GM19452 (cell line): ENCODE results near the gene HOXD11.

ENCODE experiments used
- ATAC-seq: cut with Tn5 transposase; IDR thresholded peaks from one replicate; pipeline ENCODE4 v1.9.1; 2021; ENCODE audit not compliant: unreplicated experiment

HOXD11 gene

DNA sequence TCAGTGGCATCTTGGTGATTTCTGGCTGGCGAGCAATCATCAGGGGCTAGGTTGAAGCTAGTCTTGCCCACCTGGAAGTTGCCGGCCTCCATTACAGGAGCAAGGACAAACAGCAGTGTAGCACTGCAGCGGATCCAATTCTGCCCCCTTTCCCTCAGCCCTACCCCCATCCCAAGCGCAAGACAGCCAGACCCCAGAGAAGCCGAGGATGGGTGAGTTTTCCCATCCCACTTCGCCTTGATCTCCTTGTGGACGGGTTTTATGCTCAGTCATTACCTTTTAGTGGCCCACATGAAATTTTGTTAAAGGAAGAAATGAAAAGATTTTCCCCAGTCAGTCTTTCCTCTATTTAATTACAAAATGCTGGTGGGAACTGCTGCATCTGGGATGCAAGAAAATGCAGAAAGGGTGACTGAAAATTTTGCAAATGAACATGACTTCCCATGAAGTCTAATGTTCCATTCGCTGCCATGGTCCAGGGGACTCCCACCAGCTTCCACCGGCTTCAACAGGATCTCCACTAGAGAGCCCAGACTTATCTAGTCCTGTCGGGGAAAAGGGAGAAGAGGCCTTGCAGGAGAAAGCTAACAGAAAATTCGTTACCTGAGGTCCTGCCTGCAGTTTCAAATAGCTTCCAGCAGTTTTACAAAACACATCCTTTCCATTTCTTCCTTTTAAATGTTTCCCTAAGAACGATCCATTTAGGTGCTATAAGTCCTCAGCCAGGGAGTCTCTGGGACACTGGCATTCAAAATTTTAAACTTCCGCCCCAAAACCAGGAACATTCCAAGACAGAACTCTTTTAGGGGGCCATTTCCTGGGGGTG lies 13.5 kb downstream of the HOXD11 start:
- ATAC-seq: no peak

DNA sequence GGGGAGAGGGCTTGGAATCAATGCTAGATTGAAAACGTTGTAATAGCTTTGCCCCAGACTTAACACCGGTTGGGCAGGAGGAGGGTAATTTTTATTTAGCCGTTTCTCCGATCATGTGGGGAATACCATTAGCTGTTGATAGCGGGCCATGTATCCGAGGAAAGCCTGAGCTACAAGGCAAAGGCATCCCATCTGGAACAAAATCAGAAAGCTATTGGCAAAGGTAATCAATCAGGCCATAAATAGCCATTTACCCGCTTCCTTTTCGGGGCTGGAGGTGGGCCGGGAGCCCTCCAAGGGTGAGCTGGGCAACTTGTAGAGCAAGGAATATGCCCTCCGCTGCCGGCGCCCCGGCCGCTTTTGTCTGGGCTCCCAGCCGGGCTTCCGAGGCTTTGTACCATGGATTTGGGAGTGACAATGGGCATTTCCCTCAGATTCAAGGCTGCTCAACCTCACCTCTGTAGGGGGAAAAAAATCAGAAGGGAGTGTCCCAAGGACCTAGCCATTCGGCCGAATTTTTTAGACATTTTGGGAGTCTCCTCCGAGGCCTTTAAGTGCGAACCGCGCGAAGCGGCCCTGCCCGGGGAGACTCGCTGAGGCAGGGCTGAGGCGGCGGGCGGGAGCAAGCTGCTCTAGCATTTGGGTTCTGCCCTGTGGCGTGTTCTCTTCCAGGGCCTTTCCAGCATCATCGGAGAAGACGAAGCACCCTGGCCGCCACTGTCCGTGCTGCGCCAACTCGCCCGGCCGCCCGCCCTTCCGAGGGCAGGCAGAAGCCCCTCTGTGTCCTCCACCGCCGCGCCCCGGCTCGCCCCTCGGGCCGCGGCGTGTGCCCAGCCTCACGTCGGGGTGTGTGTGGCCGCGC lies 14.3 kb downstream of the HOXD11 start:
- no peak for ATAC-seq

DNA sequence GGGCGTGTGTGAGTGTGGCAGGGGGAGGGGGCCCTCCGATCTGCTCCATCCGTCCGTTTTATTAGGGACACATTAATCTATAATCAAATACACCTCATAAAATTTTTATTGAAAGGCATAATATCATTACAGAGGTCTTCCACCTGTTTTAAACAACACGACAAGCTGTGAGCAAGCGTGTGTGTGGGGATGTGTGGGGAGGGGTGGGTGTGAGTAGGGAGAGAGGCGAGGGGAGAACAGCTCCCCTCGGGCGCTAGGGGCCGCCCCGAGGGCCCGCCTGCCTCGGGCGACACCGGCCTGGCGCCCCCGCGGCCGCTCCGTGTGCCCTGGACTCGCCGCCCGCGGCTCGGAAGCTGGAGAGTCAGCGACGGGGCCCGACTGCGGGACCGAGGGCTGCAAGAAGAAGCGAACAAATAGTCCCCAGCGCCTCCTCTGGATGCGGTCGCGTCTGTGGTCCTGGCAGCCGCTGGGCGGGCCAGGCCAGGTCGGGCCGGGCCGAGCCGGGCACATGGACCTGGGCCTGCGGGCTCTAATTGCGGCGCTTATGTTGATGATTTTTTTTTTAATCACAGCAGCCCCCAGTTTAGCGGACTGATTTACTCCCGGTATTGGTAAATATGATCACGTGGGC lies 15.1 kb downstream of the HOXD11 start:
- ATAC-seq: no peak

DNA sequence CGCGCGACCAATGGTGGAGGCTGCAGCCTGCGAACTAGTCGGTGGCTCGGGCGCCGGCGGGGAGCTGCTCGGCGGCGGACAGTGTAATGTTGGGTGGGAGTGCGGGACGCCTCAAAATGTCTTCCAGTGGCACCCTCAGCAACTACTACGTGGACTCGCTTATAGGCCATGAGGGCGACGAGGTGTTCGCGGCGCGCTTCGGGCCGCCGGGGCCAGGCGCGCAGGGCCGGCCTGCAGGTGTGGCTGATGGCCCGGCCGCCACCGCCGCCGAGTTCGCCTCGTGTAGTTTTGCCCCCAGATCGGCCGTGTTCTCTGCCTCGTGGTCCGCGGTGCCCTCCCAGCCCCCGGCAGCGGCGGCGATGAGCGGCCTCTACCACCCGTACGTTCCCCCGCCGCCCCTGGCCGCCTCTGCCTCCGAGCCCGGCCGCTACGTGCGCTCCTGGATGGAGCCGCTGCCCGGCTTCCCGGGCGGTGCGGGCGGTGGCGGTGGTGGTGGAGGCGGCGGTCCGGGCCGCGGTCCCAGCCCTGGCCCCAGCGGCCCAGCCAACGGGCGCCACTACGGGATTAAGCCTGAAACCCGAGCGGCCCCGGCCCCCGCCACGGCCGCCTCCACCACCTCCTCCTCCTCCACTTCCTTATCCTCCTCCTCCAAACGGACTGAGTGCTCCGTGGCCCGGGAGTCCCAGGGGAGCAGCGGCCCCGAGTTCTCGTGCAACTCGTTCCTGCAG lies 15.8 kb downstream of the HOXD11 start, which contains the start of gene HOXD9:
Gene HOXD9, plus strand, starts transcription at position 37 of the 728 bp plus-strand sequence. Its CDS starts 50 bp downstream, at position 87.
- ATAC-seq: no peak

DNA sequence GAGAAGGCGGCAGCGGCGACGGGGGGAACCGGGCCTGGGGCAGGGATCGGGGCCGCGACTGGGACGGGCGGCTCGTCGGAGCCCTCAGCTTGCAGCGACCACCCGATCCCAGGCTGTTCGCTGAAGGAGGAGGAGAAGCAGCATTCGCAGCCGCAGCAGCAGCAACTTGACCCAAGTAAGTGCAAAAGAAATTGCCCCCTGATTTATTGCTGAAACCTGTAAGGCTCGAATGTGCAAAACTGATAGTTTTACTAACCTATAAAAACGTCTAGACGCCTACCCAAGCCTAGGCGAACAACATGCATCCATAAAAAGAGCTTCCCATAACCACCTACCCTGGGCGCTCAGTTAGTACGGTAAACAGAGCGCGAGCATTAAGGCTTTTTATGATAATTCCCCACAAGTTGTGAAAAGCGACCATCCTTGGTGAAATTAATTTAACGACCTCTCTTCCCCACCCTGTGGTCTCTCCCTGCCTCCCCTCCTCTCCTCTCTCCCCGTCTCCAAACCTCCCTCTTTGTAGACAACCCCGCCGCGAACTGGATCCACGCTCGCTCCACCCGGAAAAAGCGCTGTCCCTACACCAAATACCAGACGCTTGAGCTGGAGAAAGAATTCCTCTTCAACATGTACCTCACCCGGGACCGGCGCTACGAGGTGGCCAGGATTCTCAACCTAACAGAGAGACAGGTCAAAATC lies 16.5 kb downstream of the HOXD11 start:
- ATAC-seq: no peak

DNA sequence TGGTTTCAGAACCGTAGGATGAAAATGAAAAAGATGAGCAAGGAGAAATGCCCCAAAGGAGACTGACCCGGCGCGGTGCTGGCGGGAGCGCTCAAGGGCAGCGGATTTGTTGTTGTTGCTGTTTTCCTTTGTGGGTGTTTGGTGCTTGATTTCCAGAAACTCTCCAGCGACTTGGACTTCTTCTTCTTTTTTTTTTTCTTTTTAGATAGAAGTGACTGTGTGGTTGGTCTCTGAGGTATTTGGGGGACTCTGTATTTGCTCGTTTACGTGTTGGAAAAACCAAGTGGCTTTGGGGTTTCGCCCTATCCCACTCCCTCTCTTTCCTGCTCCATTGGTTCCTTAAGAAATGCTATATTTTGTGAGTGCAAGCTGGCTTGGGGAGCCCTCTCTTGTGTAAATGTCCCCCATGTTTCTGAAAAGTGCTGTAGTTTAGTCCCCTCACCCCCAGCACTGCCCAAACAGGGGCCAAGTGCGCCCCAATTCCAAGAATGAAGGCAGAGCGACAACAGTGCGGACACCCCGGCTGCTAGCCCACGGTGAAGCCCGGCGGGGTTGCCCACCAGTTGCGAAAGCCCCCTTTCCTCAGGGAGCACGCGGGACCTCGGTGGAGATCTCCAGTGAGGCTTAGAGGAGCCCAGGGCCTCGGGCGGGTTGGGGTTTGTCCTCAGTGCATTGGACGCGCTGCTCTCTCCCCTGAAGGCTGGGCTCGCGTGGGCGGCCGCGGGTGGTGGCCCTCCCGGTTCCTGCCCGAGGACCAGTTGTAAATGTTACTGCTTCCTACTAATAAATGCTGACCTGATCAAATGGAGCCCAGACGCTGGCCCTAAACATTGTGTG lies 17.2 kb downstream of the HOXD11 start:
- no peak for ATAC-seq

DNA sequence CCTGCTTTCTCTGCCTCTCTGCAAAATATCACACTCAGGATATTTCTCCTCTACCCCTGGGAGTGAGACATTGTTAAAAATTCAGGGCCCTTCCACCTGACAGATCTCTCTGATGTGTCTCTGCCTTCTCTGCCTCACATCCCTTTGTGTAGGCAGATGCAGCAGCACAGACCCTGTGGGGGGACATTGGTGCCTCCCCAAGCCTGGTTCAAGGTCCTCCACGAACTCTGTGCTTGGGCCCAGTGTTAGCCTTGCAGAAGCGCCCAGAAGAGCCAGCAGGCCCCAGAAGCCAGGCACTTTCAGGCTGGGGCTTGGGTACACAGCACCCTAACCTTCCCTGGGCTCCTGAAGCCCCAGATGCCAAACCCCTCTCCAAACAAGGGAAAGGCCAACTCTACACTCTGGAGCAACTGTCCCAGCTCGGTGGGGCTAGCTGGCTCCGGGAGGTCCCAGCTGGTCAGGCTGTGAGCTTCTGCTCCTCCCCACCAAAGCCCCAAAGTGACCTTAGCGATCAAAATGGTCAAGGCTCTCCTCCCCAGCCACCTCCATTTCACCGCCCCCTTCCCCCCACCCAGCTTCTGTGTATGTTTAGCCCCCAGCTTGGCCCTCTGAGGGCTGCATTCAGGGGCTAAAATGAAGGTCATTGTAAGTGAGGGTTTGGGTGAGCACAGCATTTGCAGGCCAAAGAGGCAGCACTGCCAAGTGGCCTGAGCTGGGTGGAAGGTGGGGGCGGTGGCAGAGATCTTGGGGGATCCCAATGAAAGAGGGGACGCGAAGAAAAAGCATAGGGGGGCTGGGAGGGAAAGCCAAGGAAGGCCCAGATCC lies 18.1 kb downstream of the HOXD11 start:
- ATAC-seq: no peak

DNA sequence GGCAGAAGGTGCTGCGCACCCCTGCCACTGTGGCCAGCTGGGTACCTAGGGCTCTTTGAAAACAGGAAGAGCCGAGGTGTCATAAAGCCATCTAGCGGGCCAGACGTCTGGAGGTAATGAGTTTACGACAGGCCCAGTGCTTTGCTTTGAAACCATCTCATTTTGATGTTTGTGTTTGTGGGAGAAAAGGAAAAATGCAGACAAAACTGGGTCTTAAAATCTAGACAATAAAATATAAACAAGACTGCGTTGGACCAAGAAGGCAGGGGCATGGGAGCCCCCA lies 18.6 kb downstream of the HOXD11 start:
- ATAC-seq: no peak

DNA sequence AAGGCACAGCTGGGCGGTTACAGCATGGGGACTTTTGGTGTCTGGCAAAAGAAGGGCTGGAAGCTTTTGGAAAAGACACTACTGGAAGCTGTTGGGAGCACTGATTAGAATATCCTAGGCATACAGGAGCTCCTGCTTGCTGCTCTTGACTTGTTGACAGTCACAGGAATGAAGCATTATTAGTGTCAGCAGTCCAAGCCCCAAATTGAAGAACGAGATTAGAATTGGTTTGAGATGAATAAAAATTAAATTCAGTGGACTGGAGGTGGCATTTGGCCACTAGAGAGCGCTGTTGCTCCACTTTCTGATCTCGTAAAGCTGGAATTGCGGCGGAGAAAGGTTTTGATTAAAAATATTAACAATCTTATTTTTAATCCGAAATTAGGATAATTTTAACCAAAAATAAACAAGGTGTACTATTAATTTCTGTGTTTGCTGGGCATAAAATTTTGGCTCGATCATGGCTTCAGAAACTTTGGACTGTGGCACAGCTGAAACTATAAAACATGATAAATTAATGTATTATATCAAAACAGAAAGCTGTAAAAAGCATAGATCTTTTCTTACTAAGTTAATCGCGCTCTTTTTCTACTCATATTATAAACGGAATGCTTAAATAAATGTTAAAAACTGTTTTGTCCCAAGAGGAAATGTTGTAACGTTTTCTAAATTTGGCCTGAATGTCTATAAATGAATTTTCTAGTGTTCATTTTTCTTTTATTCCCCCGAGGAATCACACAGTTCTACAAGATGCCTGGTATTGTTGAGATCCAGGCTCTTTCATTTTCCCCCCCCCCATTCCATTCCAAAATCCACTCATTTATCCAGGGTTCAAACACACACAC lies 20.1 kb downstream of the HOXD11 start:
- no peak for ATAC-seq

DNA sequence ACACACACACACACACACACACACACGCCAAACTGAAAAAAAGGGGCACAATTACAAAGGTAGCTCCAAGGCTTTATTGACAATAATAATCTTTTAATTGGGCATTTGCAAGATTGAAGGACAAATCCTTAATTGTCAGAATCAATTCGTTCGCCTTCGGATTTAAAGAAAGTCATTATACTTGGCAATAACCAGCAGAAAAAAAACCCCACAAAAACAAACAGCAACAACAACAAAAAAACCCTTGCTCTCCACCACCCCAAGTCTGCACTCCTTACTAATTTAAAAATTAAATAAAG lies 20.6 kb downstream of the HOXD11 start:
- ATAC-seq: no peak

DNA sequence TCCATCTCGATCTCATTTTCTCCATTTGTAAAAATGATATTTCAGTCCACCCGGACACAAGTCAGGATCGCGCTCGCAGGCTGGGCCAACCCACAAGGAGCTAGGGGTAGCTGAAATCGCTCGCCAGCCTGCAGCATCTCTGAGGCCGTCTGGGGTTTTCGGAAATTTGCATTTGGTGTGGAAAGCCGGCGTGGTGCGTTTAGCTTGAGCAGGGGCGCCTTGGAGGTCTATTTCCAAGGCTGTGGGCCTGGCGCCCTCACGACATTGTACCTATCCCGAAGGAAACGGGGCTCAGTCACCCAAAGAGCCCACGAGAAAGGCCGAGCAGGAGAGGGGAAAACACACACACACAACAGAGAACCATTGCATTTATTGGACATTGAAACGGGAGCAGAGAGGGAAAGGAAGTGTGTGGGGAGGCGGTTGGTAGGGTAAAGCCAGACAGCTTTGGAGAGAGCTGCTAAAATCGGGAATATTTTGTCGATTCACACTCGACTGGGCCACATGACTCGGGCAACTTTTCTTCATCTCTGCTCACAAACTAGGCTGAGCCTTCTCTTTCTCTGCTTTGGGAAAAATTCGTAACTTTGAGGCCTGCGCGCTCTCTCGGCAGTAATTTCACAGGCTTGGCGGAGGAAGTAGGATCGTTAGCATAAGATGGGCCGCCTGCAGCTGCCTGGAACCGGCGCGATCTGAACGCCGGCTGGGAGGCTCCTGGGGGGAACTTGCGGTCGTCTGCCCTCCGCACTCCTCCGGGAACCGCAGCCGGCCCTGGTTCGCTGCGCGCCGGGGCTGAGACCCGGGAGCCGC lies 21.3 kb downstream of the HOXD11 start:
- no peak for ATAC-seq

DNA sequence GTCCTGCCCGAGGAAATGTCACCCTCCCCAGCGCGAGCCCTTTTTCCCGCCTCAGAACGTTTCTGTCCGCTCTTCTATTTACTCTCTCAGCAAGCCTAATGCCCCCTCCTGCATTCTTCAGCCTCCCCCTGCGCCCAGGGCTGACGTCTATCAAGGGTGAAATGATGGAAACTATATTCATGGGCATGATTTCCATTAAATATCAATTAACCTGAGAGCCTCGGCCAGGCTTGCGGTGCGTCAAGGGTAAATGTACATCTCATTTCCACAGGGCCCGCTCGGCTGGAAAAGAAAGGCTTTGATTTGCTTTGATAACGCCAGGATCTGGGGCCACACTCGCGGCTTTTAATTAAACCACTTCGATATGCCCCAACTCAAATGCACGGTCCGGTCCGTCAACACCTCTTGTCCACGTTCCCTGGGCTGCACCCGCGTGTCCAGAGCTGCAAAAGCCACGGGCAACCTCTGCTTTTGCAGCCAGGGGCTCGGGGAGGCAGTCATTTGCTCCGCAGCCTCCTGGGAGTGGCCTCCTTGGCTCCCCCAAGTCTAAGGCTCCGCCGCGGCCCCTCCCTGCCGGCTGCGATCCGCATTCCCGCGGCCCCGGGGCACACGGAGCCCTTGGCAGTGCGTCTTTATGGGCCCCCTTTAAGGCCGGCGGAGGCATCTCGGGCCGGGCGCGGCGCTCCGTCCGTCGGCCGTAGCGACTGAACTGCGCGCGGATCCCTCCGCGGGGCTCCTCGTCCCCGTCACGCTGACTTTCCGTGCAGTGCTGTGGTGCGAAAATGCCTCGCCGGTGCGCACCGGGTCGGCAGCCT lies 22.1 kb downstream of the HOXD11 start, which contains the start of gene HOXD8:
Gene HOXD8, plus strand, starts transcription at position 724 of the 815 bp plus-strand sequence. CDS start 662 bp downstream, outside the sequence.
- no peak for ATAC-seq

DNA sequence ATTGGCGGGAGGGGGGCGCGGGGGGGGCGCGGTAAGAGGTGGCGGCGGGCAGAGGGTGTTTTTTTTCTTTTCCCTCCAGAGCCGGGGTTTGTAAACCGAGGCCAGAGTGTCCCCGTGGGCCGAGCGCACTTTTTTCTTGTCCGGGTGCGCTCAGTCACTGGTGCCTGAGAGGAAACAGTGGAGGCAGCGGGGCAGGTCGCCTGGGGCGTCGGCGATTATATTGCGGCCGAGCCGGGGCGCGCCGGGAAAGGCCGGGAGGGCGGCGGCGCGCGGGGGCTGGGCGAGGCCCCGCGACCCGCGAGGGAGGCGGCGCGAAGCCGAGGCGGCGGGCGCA lies 22.7 kb downstream of the HOXD11 start:
- no peak for ATAC-seq

DNA sequence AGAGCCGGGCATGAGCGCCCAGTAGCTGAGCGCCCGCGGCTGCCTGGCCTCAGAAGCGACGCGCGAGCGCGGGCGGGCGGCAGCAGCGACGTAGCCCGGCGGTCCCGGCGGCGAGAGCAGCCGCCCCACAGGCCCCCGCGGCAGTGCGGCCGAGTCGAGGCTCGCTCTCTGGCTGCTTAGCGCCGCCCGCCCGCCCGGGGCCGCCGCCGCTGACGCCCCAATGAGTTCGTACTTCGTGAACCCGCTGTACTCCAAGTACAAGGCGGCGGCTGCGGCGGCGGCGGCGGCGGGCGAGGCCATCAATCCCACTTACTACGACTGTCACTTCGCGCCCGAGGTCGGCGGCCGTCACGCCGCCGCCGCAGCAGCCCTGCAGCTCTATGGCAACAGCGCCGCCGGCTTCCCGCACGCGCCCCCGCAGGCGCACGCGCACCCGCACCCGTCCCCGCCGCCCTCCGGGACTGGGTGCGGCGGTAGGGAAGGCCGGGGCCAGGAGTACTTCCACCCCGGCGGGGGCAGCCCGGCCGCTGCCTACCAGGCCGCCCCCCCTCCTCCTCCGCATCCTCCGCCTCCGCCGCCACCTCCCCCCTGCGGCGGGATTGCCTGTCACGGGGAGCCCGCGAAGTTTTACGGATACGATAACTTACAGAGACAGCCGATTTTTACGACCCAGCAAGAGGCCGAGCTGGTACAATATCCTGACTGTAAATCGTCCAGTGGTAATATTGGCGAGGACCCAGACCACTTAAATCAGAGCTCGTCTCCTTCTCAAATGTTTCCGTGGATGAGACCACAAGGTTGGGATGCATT lies 23.3 kb downstream of the HOXD11 start:
- ATAC-seq: no peak
